Esophagus muscularis mucosa (tissue), 3 donors: Measurements from ENCODE around the gene ABI3BP.

Experiments used
- POLR2A ChIP-seq: fragments of 450-650 bp; IDR thresholded peaks from one replicate; pipeline ENCODE4 v1.6.1; 2017; ENCODE audit warnings: antibody characterized with exemption, moderate library complexity, mild to moderate bottlenecking, low read depth
- POLR2AphosphoS5 ChIP-seq, 2 donors: sonication (generic); formaldehyde crosslinking; IDR thresholded peaks; one replicate each; pipeline ENCODE4 v1.6.1; 2017; ENCODE audit warnings: antibody characterized with exemption in 2 of 2
- TF ChIP-seq, protein P1 (sequence below), 3 experiments: fragments of 200-600 bp in 2 of 3; fragments of 450-650 bp in 1 of 3; sonication (generic) in 2 of 3; IDR thresholded peaks; one replicate each; pipeline ENCODE4 v1.5.1; 2017 to 2019; ENCODE audit warnings: antibody characterized with exemption in 3 of 3, mild to moderate bottlenecking in 2 of 3, moderate library complexity in 1 of 3

DNA sequence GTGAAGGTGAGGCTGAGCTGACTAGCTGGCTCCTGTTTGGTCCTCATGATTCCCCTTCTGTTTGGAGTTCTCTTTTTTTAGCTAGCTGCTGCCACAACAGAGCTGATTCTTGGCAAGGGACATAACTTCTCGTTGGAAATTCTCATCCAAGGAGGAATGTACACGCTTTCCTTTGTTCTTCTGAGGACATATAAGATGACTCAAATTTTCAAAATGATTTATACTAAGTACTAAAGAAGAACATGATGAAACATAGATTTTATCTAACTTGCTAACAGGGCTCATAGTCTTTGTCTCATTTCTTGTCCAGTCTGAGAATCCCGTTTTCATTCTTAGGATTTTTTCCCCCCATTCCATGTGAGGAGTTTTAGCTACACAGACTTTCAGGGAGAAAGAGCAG is 286.9 kb downstream of the ABI3BP start:
- TF ChIP-seq, protein P1, sequence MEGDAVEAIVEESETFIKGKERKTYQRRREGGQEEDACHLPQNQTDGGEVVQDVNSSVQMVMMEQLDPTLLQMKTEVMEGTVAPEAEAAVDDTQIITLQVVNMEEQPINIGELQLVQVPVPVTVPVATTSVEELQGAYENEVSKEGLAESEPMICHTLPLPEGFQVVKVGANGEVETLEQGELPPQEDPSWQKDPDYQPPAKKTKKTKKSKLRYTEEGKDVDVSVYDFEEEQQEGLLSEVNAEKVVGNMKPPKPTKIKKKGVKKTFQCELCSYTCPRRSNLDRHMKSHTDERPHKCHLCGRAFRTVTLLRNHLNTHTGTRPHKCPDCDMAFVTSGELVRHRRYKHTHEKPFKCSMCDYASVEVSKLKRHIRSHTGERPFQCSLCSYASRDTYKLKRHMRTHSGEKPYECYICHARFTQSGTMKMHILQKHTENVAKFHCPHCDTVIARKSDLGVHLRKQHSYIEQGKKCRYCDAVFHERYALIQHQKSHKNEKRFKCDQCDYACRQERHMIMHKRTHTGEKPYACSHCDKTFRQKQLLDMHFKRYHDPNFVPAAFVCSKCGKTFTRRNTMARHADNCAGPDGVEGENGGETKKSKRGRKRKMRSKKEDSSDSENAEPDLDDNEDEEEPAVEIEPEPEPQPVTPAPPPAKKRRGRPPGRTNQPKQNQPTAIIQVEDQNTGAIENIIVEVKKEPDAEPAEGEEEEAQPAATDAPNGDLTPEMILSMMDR (IDR thresholded peaks at IDR 0.05), result no peak
- TF ChIP-seq POLR2AphosphoS5 (IDR thresholded peaks at IDR 0.05) (no peak), POLR2A (no peak)
